Panc1 (cell line): ENCODE results near the gene CMTM8. TPM values are rescaled to one million over a fixed set of nuclear protein-coding genes. Genes with fewer than 3 reads are reported as not detected.

Source experiments
- ATAC-seq: fragments of 200-7000 bp; cut with Tn5 transposase; 2 replicates; pipeline ENCODE4 v1.9.1; 2020; ENCODE audit warnings: mild to moderate bottlenecking, moderate library complexity
- BruUV-seq: library from RNA; stranded (reverse); fragments of 400-500 nt; replicated peaks from 2 replicates; lab custom pipeline; 2021; lab: Mats Ljungman, UMichigan
- CTCF ChIA-PET: fragments of 300-600 bp; sonication (Branson Sonifier 250); formaldehyde crosslinking; loops from one replicate; lab custom pipeline; 2022; ENCODE audit warnings: antibody characterized with exemption; lab: Charles Lee
- POLR2A ChIA-PET: fragments of 300-600 bp; sonication (Branson Sonifier 250); formaldehyde crosslinking; loops from one replicate; lab custom pipeline; 2022; ENCODE audit warnings: antibody characterized with exemption; lab: Charles Lee
- DNase-seq: peaks from one replicate; pipeline ENCODE4 v3.0.0-alpha.2; 2010; ENCODE audit warnings: low read depth, low spot score
- H3K27ac ChIP-seq: 2 replicates; pipeline ENCODE4 v1.5.1; 2011; ENCODE audit warnings: mild to moderate bottlenecking, low read length, inconsistent platforms
- H3K27me3 ChIP-seq: fragments of 200-500 bp; sonication (Bioruptor generic); 2 replicates; pipeline ENCODE4 v1.6.0; 2014; ENCODE audit warnings: low read length, inconsistent platforms; ENCODE audit not compliant: control insufficient read depth, insufficient read depth
- H3K36me3 ChIP-seq: fragments of 200-500 bp; sonication (Bioruptor generic); 2 replicates; pipeline ENCODE4 v1.5.1; 2014; ENCODE audit warnings: inconsistent platforms, mild to moderate bottlenecking, low read length, moderate library complexity; ENCODE audit not compliant: control insufficient read depth, insufficient read depth
- H3K4me1 ChIP-seq: 2 replicates; pipeline ENCODE4 v1.5.1; 2011; ENCODE audit warnings: inconsistent platforms, mild to moderate bottlenecking, low read length, moderate library complexity; ENCODE audit not compliant: control insufficient read depth, insufficient read depth
- H3K4me3 ChIP-seq, 2 experiments: 2 replicates each; pipeline ENCODE4 v1.5.1; 2011 to 2012; ENCODE audit warnings: low read depth in 2 of 2, low read length in 2 of 2, mild to moderate bottlenecking in 2 of 2, inconsistent platforms in 1 of 2, moderate library complexity in 1 of 2
- H3K9me3 ChIP-seq: fragments of 200-500 bp; sonication (Bioruptor generic); 2 replicates; pipeline ENCODE4 v1.5.1; 2014; ENCODE audit warnings: low read depth, mild to moderate bottlenecking, inconsistent platforms, low read length, moderate library complexity; ENCODE audit not compliant: control insufficient read depth, insufficient read depth
- POLR2AphosphoS5 ChIP-seq: IDR thresholded peaks from 2 replicates; pipeline ENCODE4 v1.6.1; 2012; ENCODE audit warnings: mild to moderate bottlenecking, low read depth, low read length, moderate library complexity
- SIN3A ChIP-seq: IDR thresholded peaks from 2 replicates; pipeline ENCODE4 v1.6.1; 2012; ENCODE audit warnings: low read depth, mild to moderate bottlenecking, low read length, moderate library complexity, borderline replicate concordance; ENCODE audit not compliant: insufficient read depth
- TCF7L2 ChIP-seq: IDR thresholded peaks from 2 replicates; pipeline ENCODE4 v1.6.1; 2011; ENCODE audit warnings: mild to moderate bottlenecking, low read depth, low read length, inconsistent platforms
- in situ Hi-C: cut with HindIII; loops from 2 replicates; pipeline ENCODE4 v1.10.0; 2016; ENCODE audit warnings: low sequenced_read_pairs, low pct_unique_long_range_greater_than_20kb
- intact Hi-C: fragments of 100-400 bp; cut with micrococcal nuclease; formaldehyde crosslinking; loops from one replicate; pipeline ENCODE4 v1.10.0; 2022; ENCODE audit not compliant: unreplicated experiment
- total RNA-seq: library from RNA; stranded (reverse); gene quantifications from one replicate; pipeline ENCODE4 v1.2.1, GENCODE V29; 2021; ENCODE audit not compliant: unreplicated experiment
- TF ChIP-seq, protein P1 (sequence below), 2 experiments: IDR thresholded peaks; 2 replicates each; pipeline ENCODE4 v1.6.1; 2011 to 2012; ENCODE audit warnings: low read depth in 2 of 2, control low read depth in 1 of 2, low read length in 1 of 2, mild to moderate bottlenecking in 1 of 2, moderate library complexity in 1 of 2; ENCODE audit not compliant: insufficient read depth in 1 of 2
- TF ChIP-seq, protein P2 (sequence below): fragments of 450-650 bp; IDR thresholded peaks from 2 replicates; pipeline ENCODE4 v1.5.1; 2017; ENCODE audit warnings: mild to moderate bottlenecking

CMTM8 gene
- total RNA-seq, 1 experiment from 2014 or later, result 9.8 TPM

DNA sequence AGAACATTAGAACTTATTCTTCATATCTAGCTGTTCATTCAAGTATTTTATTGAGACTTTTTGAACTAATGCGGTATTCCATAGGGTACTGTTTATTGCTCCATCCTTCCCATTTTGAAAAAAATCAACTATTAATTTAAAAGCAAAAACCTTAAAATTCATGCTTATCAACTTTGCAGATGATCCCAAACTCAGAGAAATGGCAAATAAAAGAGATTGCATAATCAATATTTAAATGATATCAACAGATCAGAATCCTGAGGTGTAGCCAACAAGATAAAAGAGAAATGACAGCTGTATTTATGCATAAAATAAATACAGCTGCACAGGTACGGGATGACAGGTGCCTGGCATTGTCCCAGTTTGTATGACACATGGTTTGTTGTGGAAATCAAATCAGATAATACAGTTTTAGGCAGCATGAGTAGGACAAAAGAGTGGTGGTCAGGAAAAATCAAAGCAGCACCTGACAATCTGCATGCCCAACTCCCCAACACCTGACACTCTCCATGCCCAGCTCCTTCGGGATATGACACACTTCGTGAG is 42.4 kb upstream of the CMTM8 start:
- CTCF ChIA-PET, result interaction anchor here (1.2 kb wide), 1 partner anchor 44 kb away, joined by 3 read pairs; no protein-coding TSS in a partner anchor
- in situ Hi-C loops, result no loop called here
- no peak for ATAC-seq
- no peaks in the 10 kb centered on the region for H3K4me1 ChIP-seq
- TF ChIP-seq, protein P1, sequence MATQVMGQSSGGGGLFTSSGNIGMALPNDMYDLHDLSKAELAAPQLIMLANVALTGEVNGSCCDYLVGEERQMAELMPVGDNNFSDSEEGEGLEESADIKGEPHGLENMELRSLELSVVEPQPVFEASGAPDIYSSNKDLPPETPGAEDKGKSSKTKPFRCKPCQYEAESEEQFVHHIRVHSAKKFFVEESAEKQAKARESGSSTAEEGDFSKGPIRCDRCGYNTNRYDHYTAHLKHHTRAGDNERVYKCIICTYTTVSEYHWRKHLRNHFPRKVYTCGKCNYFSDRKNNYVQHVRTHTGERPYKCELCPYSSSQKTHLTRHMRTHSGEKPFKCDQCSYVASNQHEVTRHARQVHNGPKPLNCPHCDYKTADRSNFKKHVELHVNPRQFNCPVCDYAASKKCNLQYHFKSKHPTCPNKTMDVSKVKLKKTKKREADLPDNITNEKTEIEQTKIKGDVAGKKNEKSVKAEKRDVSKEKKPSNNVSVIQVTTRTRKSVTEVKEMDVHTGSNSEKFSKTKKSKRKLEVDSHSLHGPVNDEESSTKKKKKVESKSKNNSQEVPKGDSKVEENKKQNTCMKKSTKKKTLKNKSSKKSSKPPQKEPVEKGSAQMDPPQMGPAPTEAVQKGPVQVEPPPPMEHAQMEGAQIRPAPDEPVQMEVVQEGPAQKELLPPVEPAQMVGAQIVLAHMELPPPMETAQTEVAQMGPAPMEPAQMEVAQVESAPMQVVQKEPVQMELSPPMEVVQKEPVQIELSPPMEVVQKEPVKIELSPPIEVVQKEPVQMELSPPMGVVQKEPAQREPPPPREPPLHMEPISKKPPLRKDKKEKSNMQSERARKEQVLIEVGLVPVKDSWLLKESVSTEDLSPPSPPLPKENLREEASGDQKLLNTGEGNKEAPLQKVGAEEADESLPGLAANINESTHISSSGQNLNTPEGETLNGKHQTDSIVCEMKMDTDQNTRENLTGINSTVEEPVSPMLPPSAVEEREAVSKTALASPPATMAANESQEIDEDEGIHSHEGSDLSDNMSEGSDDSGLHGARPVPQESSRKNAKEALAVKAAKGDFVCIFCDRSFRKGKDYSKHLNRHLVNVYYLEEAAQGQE (IDR thresholded peaks at IDR 0.05; ENCODE audit: insufficient read depth in 1 of 2, low read depth in 2 of 2, low read length in 1 of 2), result no peak
- no peak for TF ChIP-seq POLR2AphosphoS5
- no peak for TF ChIP-seq TCF7L2
- TF ChIP-seq SIN3A, result no peak
- TF ChIP-seq, protein P2, sequence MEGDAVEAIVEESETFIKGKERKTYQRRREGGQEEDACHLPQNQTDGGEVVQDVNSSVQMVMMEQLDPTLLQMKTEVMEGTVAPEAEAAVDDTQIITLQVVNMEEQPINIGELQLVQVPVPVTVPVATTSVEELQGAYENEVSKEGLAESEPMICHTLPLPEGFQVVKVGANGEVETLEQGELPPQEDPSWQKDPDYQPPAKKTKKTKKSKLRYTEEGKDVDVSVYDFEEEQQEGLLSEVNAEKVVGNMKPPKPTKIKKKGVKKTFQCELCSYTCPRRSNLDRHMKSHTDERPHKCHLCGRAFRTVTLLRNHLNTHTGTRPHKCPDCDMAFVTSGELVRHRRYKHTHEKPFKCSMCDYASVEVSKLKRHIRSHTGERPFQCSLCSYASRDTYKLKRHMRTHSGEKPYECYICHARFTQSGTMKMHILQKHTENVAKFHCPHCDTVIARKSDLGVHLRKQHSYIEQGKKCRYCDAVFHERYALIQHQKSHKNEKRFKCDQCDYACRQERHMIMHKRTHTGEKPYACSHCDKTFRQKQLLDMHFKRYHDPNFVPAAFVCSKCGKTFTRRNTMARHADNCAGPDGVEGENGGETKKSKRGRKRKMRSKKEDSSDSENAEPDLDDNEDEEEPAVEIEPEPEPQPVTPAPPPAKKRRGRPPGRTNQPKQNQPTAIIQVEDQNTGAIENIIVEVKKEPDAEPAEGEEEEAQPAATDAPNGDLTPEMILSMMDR, result no peak
- H3K27me3 ChIP-seq, result no peaks in the 10 kb centered on the region
- POLR2A ChIA-PET, result no interaction called here
- no peak for DNase-seq
- H3K9me3 ChIP-seq, result no peaks in the 10 kb centered on the region
- no peaks in the 10 kb centered on the region for H3K36me3 ChIP-seq
- BruUV-seq, result no TSS peak
- intact Hi-C loops, result no loop called here
- no peak overlapping the region for H3K4me3 ChIP-seq
- no peak overlapping the region for H3K27ac ChIP-seq

DNA sequence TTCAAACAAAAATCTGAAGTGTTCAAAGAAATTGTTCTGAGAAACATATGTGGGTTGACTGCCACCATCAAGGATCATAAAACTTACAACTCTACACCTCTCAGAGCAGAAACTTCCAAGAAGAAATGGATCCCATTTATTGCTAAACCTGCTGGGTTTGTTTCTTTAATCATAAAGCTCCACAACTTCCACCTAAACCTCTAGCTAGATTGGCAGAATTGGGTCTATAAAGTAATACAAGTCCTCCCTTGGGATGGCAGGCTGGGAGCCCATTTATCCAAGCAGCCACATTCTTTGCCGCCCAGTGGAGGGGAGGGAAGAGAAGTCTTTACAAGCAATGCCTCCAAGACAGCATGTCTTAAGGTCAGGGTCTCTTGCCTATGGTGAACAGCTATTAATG is 40.5 kb upstream of the CMTM8 start:
- no peaks in the 10 kb centered on the region for H3K9me3 ChIP-seq

More for the DNA sequence above, 40.5 kb upstream of the CMTM8 start:
- no peak overlapping the region for H3K4me3 ChIP-seq
- DNase-seq (no peak), ATAC-seq (no peak)
- H3K36me3 ChIP-seq, result no peaks in the 10 kb centered on the region
- no peak overlapping the region for H3K27ac ChIP-seq
- no peaks in the 10 kb centered on the region for H3K27me3 ChIP-seq
- BruUV-seq, result no TSS peak
- in situ Hi-C loops (no loop called here), intact Hi-C loops (no loop called here)
- POLR2A ChIA-PET, result interaction anchor here (0.7 kb wide), 1 partner anchor 798 kb away, joined by 8 read pairs; no protein-coding TSS in a partner anchor
- TF ChIP-seq, protein P2, result no peak
- TF ChIP-seq, protein P1 (IDR thresholded peaks at IDR 0.05; ENCODE audit: insufficient read depth in 1 of 2, low read depth in 2 of 2, low read length in 1 of 2), result no peak
- no peak for TF ChIP-seq TCF7L2
- TF ChIP-seq POLR2AphosphoS5, result no peak
- TF ChIP-seq SIN3A, result no peak
- no peaks in the 10 kb centered on the region for H3K4me1 ChIP-seq
- CTCF ChIA-PET, result no interaction called here
